GM23338 (cell line): Measurements from ENCODE around the gene IL16. TPM values are rescaled to one million over a fixed set of nuclear protein-coding genes. Genes with fewer than 3 reads are reported as not detected.

Experiments
- ATAC-seq: fragments of 200-7000 bp; cut with Tn5 transposase; 3 replicates; pipeline ENCODE4 v1.9.1; 2020
- DNase-seq: peaks from one replicate; pipeline ENCODE4 v3.0.0-alpha.2; 2015; ENCODE audit warnings: low spot score
- H2AFZ ChIP-seq: fragments of 200-600 bp; sonication (generic); 2 replicates; pipeline ENCODE4 v1.8.0; 2016; ENCODE audit warnings: antibody characterized with exemption, mild to moderate bottlenecking, moderate library complexity
- H3F3A ChIP-seq: fragments of 200-600 bp; sonication (generic); replicated peaks from 2 replicates; pipeline ENCODE4 v1.8.0; 2017; ENCODE audit warnings: antibody characterized with exemption, mixed run types, low read depth
- H3K27ac ChIP-seq: fragments of 200-600 bp; sonication (generic); 2 replicates; pipeline ENCODE4 v1.6.1; 2016; ENCODE audit warnings: low read depth
- H3K27me3 ChIP-seq: fragments of 200-600 bp; sonication (generic); 2 replicates; pipeline ENCODE4 v1.8.0; 2016; ENCODE audit warnings: mild to moderate bottlenecking, mixed run types, moderate library complexity; ENCODE audit not compliant: insufficient read depth
- H3K36me3 ChIP-seq: fragments of 200-600 bp; sonication (generic); 2 replicates; pipeline ENCODE4 v1.8.0; 2016; ENCODE audit warnings: mild to moderate bottlenecking; ENCODE audit not compliant: insufficient read depth
- H3K4me1 ChIP-seq: fragments of 200-600 bp; sonication (generic); 2 replicates; pipeline ENCODE4 v1.8.0; 2016; ENCODE audit warnings: mild to moderate bottlenecking, moderate library complexity; ENCODE audit not compliant: insufficient read depth
- H3K4me2 ChIP-seq: fragments of 200-600 bp; sonication (generic); 2 replicates; pipeline ENCODE4 v1.7.1; 2017; ENCODE audit warnings: mixed run types
- H3K4me3 ChIP-seq: fragments of 200-600 bp; sonication (generic); 2 replicates; pipeline ENCODE4 v1.6.1; 2016; ENCODE audit warnings: mixed run types
- H3K79me2 ChIP-seq: fragments of 200-600 bp; sonication (generic); replicated peaks from 2 replicates; pipeline ENCODE4 v1.8.0; 2017; ENCODE audit warnings: mild to moderate bottlenecking; ENCODE audit not compliant: insufficient read depth
- H3K9me2 ChIP-seq: fragments of 200-600 bp; sonication (generic); 2 replicates; pipeline ENCODE4 v1.8.0; 2017; ENCODE audit not compliant: insufficient read depth
- H4K20me1 ChIP-seq: fragments of 200-600 bp; sonication (generic); replicated peaks from 2 replicates; pipeline ENCODE4 v1.8.0; 2017; ENCODE audit warnings: mild to moderate bottlenecking; ENCODE audit not compliant: insufficient read depth
- H3K27ac Mint-ChIP-seq: 2 replicates; pipeline ENCODE4 v1.8.0; 2020; ENCODE audit warnings: inconsistent platforms, mild to moderate bottlenecking, moderate library complexity, mixed read lengths
- H3K27me3 Mint-ChIP-seq: 3 replicates; pipeline ENCODE4 v1.8.0; 2022; ENCODE audit warnings: low read depth, mild to moderate bottlenecking, moderate library complexity, mixed read lengths, inconsistent platforms; ENCODE audit not compliant: insufficient read depth, poor library complexity
- H3K36me3 Mint-ChIP-seq: 3 replicates; pipeline ENCODE4 v1.8.0; 2021; ENCODE audit warnings: low read depth, mild to moderate bottlenecking, inconsistent platforms, moderate library complexity, mixed read lengths
- H3K4me1 Mint-ChIP-seq: 3 replicates; pipeline ENCODE4 v1.8.0; 2020; ENCODE audit warnings: mild to moderate bottlenecking, inconsistent platforms, mixed read lengths
- H3K4me3 Mint-ChIP-seq: 3 replicates; pipeline ENCODE4 v1.8.0; 2021; ENCODE audit warnings: moderate library complexity, mild to moderate bottlenecking, inconsistent platforms, mixed read lengths
- H3K9me3 Mint-ChIP-seq: 3 replicates; pipeline ENCODE4 v1.8.0; 2020; ENCODE audit warnings: moderate library complexity, mild to moderate bottlenecking, inconsistent platforms, mixed read lengths
- CREB1 ChIP-seq: fragments of 250-450 bp; sonication (Bioruptor Pico); IDR thresholded peaks from 2 replicates; pipeline ENCODE4 v1.5.0; 2020; ENCODE audit warnings: low read depth, mild to moderate bottlenecking, moderate library complexity
- EZH2 ChIP-seq: fragments of 200-600 bp; sonication (generic); IDR thresholded peaks from one replicate; pipeline ENCODE4 v1.8.0; 2017; ENCODE audit warnings: antibody characterized with exemption, mild to moderate bottlenecking, low read depth; ENCODE audit not compliant: unreplicated experiment
- EZH2phosphoT487 ChIP-seq: fragments of 200-600 bp; sonication (generic); IDR thresholded peaks from one replicate; pipeline ENCODE4 v1.8.1; 2018; ENCODE audit warnings: antibody characterized with exemption; ENCODE audit not compliant: unreplicated experiment
- JUNB ChIP-seq: IDR thresholded peaks from one replicate; pipeline ENCODE4 v1.6.1; 2016; ENCODE audit warnings: antibody characterized with exemption; ENCODE audit not compliant: unreplicated experiment
- STAT1 ChIP-seq: IDR thresholded peaks from one replicate; pipeline ENCODE4 v1.6.1; 2016; ENCODE audit warnings: antibody characterized with exemption; ENCODE audit not compliant: unreplicated experiment
- ZNF114 ChIP-seq: fragments of 250-450 bp; sonication (Bioruptor Pico); IDR thresholded peaks from 2 replicates; pipeline ENCODE4 v1.5.0; 2020; ENCODE audit warnings: mild to moderate bottlenecking, moderate library complexity
- ZNF331 ChIP-seq: fragments of 250-450 bp; sonication (Bioruptor Pico); IDR thresholded peaks from 2 replicates; pipeline ENCODE4 v1.5.0; 2020; ENCODE audit warnings: low read depth, mild to moderate bottlenecking, moderate library complexity
- polyA plus RNA-seq: library from polyadenylated mRNA; unstranded; fragments of >200 nt; fragmentation: Nextera tagmentation; extraction: Ambion mirVana; gene quantifications from 2 replicates; pipeline ENCODE4 v1.2.1, GENCODE V29; 2016
- total RNA-seq: library from RNA; depleted of rRNA; stranded (reverse); fragments of >200 nt; shearing (Covaris generic); gene quantifications from 2 replicates; pipeline ENCODE4 v1.2.3, GENCODE V29; 2014
- TF ChIP-seq, protein P1 (sequence below): fragments of 250-450 bp; sonication (Bioruptor Pico); IDR thresholded peaks from 2 replicates; pipeline ENCODE4 v1.5.0; 2020; ENCODE audit warnings: mild to moderate bottlenecking, moderate library complexity
- TF ChIP-seq, protein P2 (sequence below), 2 experiments: fragments of 200-600 bp in 1 of 2; sonication (generic) in 1 of 2; conservative IDR thresholded peaks; 2 replicates each; pipeline versions ENCODE4 v1.5.1 to v1.6.1; 2016 to 2017; ENCODE audit warnings: antibody characterized with exemption in 2 of 2, low read depth in 2 of 2, mild to moderate bottlenecking in 2 of 2, moderate library complexity in 1 of 2
- TF ChIP-seq, protein P3 (sequence below): IDR thresholded peaks from 2 replicates; pipeline ENCODE4 v1.6.1; 2016; ENCODE audit warnings: antibody characterized with exemption
- TF ChIP-seq, protein P4 (sequence below): IDR thresholded peaks from one replicate; pipeline ENCODE4 v1.6.1; 2018; ENCODE audit warnings: antibody characterized with exemption; ENCODE audit not compliant: unreplicated experiment

IL16 gene
- total and polyA plus RNA-seq, 2 experiments from 2014 or later = 0.29 TPM; not detected in 1

DNA sequence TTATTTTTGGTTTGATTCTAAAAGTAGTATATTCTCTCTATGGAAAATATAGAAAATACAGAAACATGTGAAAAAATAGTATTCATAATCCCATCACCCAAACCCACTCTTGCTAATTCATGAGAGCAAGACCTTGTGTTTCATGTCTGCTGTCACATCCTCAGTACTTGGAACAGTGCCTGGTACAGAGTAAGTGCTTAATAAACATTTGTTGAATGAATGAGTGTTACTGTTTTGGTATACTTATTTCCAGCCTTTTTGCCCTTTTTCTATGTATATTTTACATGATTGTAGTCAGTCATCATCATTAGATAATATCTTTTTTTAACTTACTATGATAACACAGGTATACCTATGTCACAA, 59.3 kb downstream of the IL16 start (continued):
- TF ChIP-seq, protein P1, sequence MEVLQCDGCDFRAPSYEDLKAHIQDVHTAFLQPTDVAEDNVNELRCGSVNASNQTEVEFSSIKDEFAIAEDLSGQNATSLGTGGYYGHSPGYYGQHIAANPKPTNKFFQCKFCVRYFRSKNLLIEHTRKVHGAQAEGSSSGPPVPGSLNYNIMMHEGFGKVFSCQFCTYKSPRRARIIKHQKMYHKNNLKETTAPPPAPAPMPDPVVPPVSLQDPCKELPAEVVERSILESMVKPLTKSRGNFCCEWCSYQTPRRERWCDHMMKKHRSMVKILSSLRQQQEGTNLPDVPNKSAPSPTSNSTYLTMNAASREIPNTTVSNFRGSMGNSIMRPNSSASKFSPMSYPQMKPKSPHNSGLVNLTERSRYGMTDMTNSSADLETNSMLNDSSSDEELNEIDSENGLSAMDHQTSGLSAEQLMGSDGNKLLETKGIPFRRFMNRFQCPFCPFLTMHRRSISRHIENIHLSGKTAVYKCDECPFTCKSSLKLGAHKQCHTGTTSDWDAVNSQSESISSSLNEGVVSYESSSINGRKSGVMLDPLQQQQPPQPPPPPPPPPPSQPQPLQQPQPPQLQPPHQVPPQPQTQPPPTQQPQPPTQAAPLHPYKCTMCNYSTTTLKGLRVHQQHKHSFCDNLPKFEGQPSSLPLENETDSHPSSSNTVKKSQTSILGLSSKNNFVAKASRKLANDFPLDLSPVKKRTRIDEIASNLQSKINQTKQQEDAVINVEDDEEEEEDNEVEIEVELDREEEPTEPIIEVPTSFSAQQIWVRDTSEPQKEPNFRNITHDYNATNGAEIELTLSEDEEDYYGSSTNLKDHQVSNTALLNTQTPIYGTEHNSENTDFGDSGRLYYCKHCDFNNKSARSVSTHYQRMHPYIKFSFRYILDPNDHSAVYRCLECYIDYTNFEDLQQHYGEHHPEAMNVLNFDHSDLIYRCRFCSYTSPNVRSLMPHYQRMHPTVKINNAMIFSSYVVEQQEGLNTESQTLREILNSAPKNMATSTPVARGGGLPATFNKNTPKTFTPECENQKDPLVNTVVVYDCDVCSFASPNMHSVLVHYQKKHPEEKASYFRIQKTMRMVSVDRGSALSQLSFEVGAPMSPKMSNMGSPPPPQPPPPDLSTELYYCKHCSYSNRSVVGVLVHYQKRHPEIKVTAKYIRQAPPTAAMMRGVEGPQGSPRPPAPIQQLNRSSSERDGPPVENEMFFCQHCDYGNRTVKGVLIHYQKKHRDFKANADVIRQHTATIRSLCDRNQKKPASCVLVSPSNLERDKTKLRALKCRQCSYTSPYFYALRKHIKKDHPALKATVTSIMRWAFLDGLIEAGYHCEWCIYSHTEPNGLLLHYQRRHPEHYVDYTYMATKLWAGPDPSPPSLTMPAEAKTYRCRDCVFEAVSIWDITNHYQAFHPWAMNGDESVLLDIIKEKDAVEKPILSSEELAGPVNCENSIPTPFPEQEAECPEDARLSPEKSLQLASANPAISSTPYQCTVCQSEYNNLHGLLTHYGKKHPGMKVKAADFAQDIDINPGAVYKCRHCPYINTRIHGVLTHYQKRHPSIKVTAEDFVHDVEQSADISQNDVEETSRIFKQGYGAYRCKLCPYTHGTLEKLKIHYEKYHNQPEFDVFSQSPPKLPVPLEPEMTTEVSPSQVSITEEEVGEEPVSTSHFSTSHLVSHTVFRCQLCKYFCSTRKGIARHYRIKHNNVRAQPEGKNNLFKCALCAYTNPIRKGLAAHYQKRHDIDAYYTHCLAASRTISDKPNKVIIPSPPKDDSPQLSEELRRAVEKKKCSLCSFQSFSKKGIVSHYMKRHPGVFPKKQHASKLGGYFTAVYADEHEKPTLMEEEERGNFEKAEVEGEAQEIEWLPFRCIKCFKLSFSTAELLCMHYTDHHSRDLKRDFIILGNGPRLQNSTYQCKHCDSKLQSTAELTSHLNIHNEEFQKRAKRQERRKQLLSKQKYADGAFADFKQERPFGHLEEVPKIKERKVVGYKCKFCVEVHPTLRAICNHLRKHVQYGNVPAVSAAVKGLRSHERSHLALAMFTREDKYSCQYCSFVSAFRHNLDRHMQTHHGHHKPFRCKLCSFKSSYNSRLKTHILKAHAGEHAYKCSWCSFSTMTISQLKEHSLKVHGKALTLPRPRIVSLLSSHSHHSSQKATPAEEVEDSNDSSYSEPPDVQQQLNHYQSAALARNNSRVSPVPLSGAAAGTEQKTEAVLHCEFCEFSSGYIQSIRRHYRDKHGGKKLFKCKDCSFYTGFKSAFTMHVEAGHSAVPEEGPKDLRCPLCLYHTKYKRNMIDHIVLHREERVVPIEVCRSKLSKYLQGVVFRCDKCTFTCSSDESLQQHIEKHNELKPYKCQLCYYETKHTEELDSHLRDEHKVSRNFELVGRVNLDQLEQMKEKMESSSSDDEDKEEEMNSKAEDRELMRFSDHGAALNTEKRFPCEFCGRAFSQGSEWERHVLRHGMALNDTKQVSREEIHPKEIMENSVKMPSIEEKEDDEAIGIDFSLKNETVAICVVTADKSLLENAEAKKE (CRISPR knock-in tag) = no peak
- TF ChIP-seq, protein P2, sequence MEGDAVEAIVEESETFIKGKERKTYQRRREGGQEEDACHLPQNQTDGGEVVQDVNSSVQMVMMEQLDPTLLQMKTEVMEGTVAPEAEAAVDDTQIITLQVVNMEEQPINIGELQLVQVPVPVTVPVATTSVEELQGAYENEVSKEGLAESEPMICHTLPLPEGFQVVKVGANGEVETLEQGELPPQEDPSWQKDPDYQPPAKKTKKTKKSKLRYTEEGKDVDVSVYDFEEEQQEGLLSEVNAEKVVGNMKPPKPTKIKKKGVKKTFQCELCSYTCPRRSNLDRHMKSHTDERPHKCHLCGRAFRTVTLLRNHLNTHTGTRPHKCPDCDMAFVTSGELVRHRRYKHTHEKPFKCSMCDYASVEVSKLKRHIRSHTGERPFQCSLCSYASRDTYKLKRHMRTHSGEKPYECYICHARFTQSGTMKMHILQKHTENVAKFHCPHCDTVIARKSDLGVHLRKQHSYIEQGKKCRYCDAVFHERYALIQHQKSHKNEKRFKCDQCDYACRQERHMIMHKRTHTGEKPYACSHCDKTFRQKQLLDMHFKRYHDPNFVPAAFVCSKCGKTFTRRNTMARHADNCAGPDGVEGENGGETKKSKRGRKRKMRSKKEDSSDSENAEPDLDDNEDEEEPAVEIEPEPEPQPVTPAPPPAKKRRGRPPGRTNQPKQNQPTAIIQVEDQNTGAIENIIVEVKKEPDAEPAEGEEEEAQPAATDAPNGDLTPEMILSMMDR (conservative IDR thresholded peaks at IDR 0.05; ENCODE audit: low read depth in 2 of 2) = no peak
- no peak for TF ChIP-seq EZH2phosphoT487
- no peak for TF ChIP-seq CREB1 (CRISPR knock-in tag)
- no peak for TF ChIP-seq STAT1
- no peak for TF ChIP-seq EZH2
- TF ChIP-seq JUNB = no peak
- no peak for TF ChIP-seq ZNF331 (CRISPR knock-in tag)

DNA sequence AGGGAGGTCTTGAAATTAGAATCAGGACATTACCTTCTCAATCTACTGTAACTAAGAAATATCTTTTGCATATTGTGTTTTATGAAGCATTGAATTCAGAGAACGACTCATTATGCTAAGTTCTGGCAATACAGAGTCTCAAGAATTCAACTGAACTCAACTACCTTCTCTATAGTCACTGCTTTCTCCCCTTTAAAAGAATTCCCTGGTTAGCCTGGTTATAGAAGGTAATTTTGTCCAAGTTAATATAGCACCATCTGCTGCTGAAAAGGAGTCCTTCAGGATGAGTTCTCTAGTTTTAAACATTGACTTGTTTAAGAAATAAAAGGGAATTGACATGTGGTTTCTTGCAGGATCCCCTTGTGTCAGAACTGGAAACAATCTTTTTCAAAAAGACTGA, 60.2 kb downstream of the IL16 start:
- Mint-ChIP-seq H3K4me1 (no peaks in the 10 kb centered on the region), H3K27me3 (no peaks in the 10 kb centered on the region), H3K9me3 (no peaks in the 10 kb centered on the region), H3K4me3 (no peak overlapping the region), H3K36me3 (no peaks in the 10 kb centered on the region), H3K27ac (no peak overlapping the region)
- no peaks in the 10 kb centered on the region for H3F3A ChIP-seq
- H3K4me2 ChIP-seq = no peak overlapping the region
- H4K20me1 ChIP-seq = no peaks in the 10 kb centered on the region
- no peaks in the 10 kb centered on the region for H3K79me2 ChIP-seq
- DNase-seq (peak; percentile 51), ATAC-seq (peak; percentile 49)
- no peaks in the 10 kb centered on the region for H3K27me3 ChIP-seq
- H2AFZ ChIP-seq = no peak overlapping the region
- no peaks in the 10 kb centered on the region for H3K4me1 ChIP-seq
- no peak overlapping the region for H3K4me3 ChIP-seq
- H3K27ac ChIP-seq = no peak overlapping the region
- no peaks in the 10 kb centered on the region for H3K9me2 ChIP-seq
- no peaks in the 10 kb centered on the region for H3K36me3 ChIP-seq
- TF ChIP-seq, protein P2 (conservative IDR thresholded peaks at IDR 0.05; ENCODE audit: low read depth in 2 of 2) = peak; percentile 50 to 51
- TF ChIP-seq, protein P3, sequence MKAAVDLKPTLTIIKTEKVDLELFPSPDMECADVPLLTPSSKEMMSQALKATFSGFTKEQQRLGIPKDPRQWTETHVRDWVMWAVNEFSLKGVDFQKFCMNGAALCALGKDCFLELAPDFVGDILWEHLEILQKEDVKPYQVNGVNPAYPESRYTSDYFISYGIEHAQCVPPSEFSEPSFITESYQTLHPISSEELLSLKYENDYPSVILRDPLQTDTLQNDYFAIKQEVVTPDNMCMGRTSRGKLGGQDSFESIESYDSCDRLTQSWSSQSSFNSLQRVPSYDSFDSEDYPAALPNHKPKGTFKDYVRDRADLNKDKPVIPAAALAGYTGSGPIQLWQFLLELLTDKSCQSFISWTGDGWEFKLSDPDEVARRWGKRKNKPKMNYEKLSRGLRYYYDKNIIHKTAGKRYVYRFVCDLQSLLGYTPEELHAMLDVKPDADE = no peak
- TF ChIP-seq JUNB = no peak
- no peak for TF ChIP-seq ZNF114 (CRISPR knock-in tag)
- TF ChIP-seq, protein P4, sequence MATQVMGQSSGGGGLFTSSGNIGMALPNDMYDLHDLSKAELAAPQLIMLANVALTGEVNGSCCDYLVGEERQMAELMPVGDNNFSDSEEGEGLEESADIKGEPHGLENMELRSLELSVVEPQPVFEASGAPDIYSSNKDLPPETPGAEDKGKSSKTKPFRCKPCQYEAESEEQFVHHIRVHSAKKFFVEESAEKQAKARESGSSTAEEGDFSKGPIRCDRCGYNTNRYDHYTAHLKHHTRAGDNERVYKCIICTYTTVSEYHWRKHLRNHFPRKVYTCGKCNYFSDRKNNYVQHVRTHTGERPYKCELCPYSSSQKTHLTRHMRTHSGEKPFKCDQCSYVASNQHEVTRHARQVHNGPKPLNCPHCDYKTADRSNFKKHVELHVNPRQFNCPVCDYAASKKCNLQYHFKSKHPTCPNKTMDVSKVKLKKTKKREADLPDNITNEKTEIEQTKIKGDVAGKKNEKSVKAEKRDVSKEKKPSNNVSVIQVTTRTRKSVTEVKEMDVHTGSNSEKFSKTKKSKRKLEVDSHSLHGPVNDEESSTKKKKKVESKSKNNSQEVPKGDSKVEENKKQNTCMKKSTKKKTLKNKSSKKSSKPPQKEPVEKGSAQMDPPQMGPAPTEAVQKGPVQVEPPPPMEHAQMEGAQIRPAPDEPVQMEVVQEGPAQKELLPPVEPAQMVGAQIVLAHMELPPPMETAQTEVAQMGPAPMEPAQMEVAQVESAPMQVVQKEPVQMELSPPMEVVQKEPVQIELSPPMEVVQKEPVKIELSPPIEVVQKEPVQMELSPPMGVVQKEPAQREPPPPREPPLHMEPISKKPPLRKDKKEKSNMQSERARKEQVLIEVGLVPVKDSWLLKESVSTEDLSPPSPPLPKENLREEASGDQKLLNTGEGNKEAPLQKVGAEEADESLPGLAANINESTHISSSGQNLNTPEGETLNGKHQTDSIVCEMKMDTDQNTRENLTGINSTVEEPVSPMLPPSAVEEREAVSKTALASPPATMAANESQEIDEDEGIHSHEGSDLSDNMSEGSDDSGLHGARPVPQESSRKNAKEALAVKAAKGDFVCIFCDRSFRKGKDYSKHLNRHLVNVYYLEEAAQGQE = no peak
